H1 (cell line): ENCODE results near the gene DNAH12. TPM values are rescaled to one million over a fixed set of nuclear protein-coding genes. Genes with fewer than 3 reads are reported as not detected.

Experiments used
- CTCF ChIA-PET: fragments of 300-600 bp; sonication (Branson Sonifier 250); formaldehyde crosslinking; loops from one replicate; lab custom pipeline; 2021; ENCODE audit not compliant: partially characterized antibody; lab: Charles Lee
- POLR2A ChIA-PET: fragments of 300-600 bp; sonication (Branson Sonifier 250); formaldehyde crosslinking; loops from one replicate; lab custom pipeline; 2021; ENCODE audit warnings: inconsistent platforms; ENCODE audit not compliant: partially characterized antibody; lab: Charles Lee
- DNase-seq, 2 experiments: peaks; one replicate each; pipeline versions ENCODE4 v3.0.0 to v3.0.0-alpha.2; 2010 to 2022; ENCODE audit warnings: low spot score in 2 of 2, low read depth in 1 of 2, mixed read lengths in 1 of 2
- FAIRE-seq: peaks from 2 replicates; lab custom pipeline; 2011; peaks lifted over from hg19 to GRCh38; lab: Jason Lieb, UNC
- H2AFZ ChIP-seq: 2 replicates; pipeline ENCODE4 v1.8.1; 2012; ENCODE audit warnings: low read length, inconsistent platforms
- H2AK5ac ChIP-seq: 2 replicates; pipeline ENCODE4 v1.6.1; 2013; ENCODE audit warnings: low read depth, low read length
- H2BK120ac ChIP-seq: replicated peaks from 2 replicates; pipeline ENCODE3; 2013; ENCODE audit warnings: low read depth, low read length, inconsistent platforms
- H2BK12ac ChIP-seq: 2 replicates; pipeline ENCODE4 v1.6.1; 2013; ENCODE audit warnings: low read depth, low read length
- H2BK15ac ChIP-seq: 2 replicates; pipeline ENCODE4 v1.6.1; 2013; ENCODE audit warnings: low read length
- H2BK20ac ChIP-seq: 2 replicates; pipeline ENCODE4 v1.6.1; 2013; ENCODE audit warnings: low read length
- H2BK5ac ChIP-seq: 2 replicates; pipeline ENCODE4 v1.6.1; 2013; ENCODE audit warnings: low read depth, low read length
- H3K14ac ChIP-seq: 2 replicates; pipeline ENCODE4 v1.6.1; 2013; ENCODE audit warnings: inconsistent platforms; ENCODE audit not compliant: insufficient read length
- H3K18ac ChIP-seq: 2 replicates; pipeline ENCODE4 v1.6.1; 2013; ENCODE audit warnings: low read length; ENCODE audit errors: extremely low read depth
- H3K23ac ChIP-seq: 2 replicates; pipeline ENCODE4 v1.6.1; 2013; ENCODE audit warnings: inconsistent platforms; ENCODE audit not compliant: insufficient read length
- H3K23me2 ChIP-seq: 2 replicates; pipeline ENCODE4 v1.6.1; 2013; ENCODE audit warnings: low read depth, low read length
- H3K27ac ChIP-seq: 2 replicates; pipeline ENCODE4 v1.6.1; 2011; ENCODE audit warnings: low read depth, low read length, inconsistent platforms
- H3K27me3 ChIP-seq, 4 experiments: replicated peaks in 1 of 4; 1 replicate in 1 of 4; 2 replicates in 3 of 4; pipeline versions ENCODE4 v1.6.1 to v1.8.1; 2011 to 2013; ENCODE audit warnings: low read length in 3 of 4, mild to moderate bottlenecking in 3 of 4, inconsistent platforms in 2 of 4, mixed read lengths in 2 of 4, moderate library complexity in 1 of 4; ENCODE audit not compliant: control insufficient read depth in 3 of 4, insufficient read depth in 3 of 4; ENCODE audit errors: extremely low read depth in 1 of 4
- H3K36me3 ChIP-seq, 4 experiments: 2 replicates each; pipeline versions ENCODE4 v1.6.1 to v1.8.1; 2011 to 2013; ENCODE audit warnings: mild to moderate bottlenecking in 4 of 4, low read length in 3 of 4, moderate library complexity in 2 of 4, control low read depth in 1 of 4, inconsistent platforms in 1 of 4; ENCODE audit not compliant: insufficient read depth in 4 of 4, control insufficient read depth in 2 of 4
- H3K4ac ChIP-seq: replicated peaks from 2 replicates; pipeline ENCODE3; 2013; ENCODE audit warnings: low read length, low read depth, mixed read lengths, inconsistent platforms; ENCODE audit not compliant: insufficient read length
- H3K4me1 ChIP-seq, 4 experiments: replicated peaks in 1 of 4; 1 replicate in 1 of 4; 2 replicates in 3 of 4; pipeline versions ENCODE4 v1.6.1 to v1.8.1; 2011 to 2013; ENCODE audit warnings: low read length in 3 of 4, inconsistent platforms in 2 of 4, mixed read lengths in 1 of 4; ENCODE audit not compliant: insufficient read depth in 4 of 4, control insufficient read depth in 3 of 4
- H3K4me2 ChIP-seq, 2 experiments: 2 replicates each; pipeline versions ENCODE4 v1.6.1 to v1.8.1; 2011 to 2013; ENCODE audit warnings: low read depth in 2 of 2, low read length in 2 of 2, control low read depth in 1 of 2, inconsistent platforms in 1 of 2, mild to moderate bottlenecking in 1 of 2; ENCODE audit not compliant: insufficient read depth in 1 of 2
- H3K4me3 ChIP-seq, 4 experiments: fragments of 200-600, 300-600 bp in 1 of 4; sonication (generic), shearing (Covaris generic), sonication (Bioruptor Twin) in 1 of 4; 2 replicates each; pipeline versions ENCODE4 v1.5.1 to v1.8.1; 2011 to 2016; ENCODE audit warnings: low read length in 4 of 4, low read depth in 3 of 4, control low read depth in 2 of 4, inconsistent platforms in 2 of 4, mild to moderate bottlenecking in 2 of 4, mixed read lengths in 1 of 4, moderate library complexity in 1 of 4; ENCODE audit not compliant: insufficient read depth in 2 of 4; ENCODE audit errors: extremely low read depth in 1 of 4
- H3K56ac ChIP-seq: replicated peaks from 2 replicates; pipeline ENCODE3; 2013; ENCODE audit warnings: low read depth, mild to moderate bottlenecking, mixed read lengths, low read length, inconsistent platforms; ENCODE audit not compliant: insufficient read length
- H3K79me1 ChIP-seq: 2 replicates; pipeline ENCODE4 v1.6.1; 2013; ENCODE audit warnings: low read depth, low read length, control low read depth
- H3K79me2 ChIP-seq, 2 experiments: 2 replicates each; pipeline versions ENCODE4 v1.6.1 to v1.8.1; 2012 to 2013; ENCODE audit warnings: low read length in 2 of 2, mild to moderate bottlenecking in 2 of 2, inconsistent platforms in 1 of 2; ENCODE audit not compliant: insufficient read depth in 2 of 2, control insufficient read depth in 1 of 2
- H3K9ac ChIP-seq, 4 experiments: replicated peaks in 1 of 4; 1 replicate in 1 of 4; 2 replicates in 3 of 4; pipeline versions ENCODE4 v1.6.1 to v1.8.1; 2011 to 2013; ENCODE audit warnings: low read depth in 3 of 4, low read length in 3 of 4, control low read depth in 2 of 4, mild to moderate bottlenecking in 2 of 4, moderate library complexity in 2 of 4, inconsistent platforms in 1 of 4; ENCODE audit errors: extremely low read depth in 1 of 4
- H3K9me3 ChIP-seq, 2 experiments: 2 replicates each; pipeline versions ENCODE4 v1.6.1 to v1.8.1; 2012 to 2013; ENCODE audit warnings: mild to moderate bottlenecking in 2 of 2, moderate library complexity in 2 of 2, control low read depth in 1 of 2, inconsistent platforms in 1 of 2, low read depth in 1 of 2, low read length in 1 of 2, mixed read lengths in 1 of 2; ENCODE audit not compliant: insufficient read depth in 2 of 2
- H4K20me1 ChIP-seq, 2 experiments: replicated peaks in 1 of 2; 2 replicates each; pipeline versions ENCODE3 to v1.8.1; 2011 to 2013; ENCODE audit warnings: inconsistent platforms in 2 of 2, low read length in 2 of 2, mild to moderate bottlenecking in 1 of 2; ENCODE audit not compliant: insufficient read depth in 2 of 2, control insufficient read depth in 1 of 2
- H4K5ac ChIP-seq: 2 replicates; pipeline ENCODE4 v1.6.1; 2013; ENCODE audit warnings: low read length, low read depth, mixed read lengths, inconsistent platforms; ENCODE audit not compliant: insufficient read length
- H4K8ac ChIP-seq: 2 replicates; pipeline ENCODE4 v1.8.0; 2013; ENCODE audit warnings: mild to moderate bottlenecking, moderate library complexity, low read length, inconsistent platforms; ENCODE audit not compliant: insufficient read depth; ENCODE audit errors: extremely low read depth
- H4K91ac ChIP-seq: replicated peaks from 2 replicates; pipeline ENCODE3; 2013; ENCODE audit warnings: low read length, mixed read lengths, inconsistent platforms; ENCODE audit not compliant: insufficient read length
- ASH2L ChIP-seq: fragments of 200-600, 300-600 bp; sonication (generic); IDR thresholded peaks from one replicate; pipeline ENCODE4 v1.7.1; 2017; ENCODE audit warnings: low read length
- BRCA1 ChIP-seq: IDR thresholded peaks from 2 replicates; pipeline ENCODE4 v1.6.1; 2012; ENCODE audit warnings: low read depth, low read length, improper control_type of control experiment
- CBX5 ChIP-seq: fragments of 300-800, 300-1000 bp; sonication (generic); IDR thresholded peaks from 2 replicates; pipeline ENCODE4 v1.7.1; 2016; ENCODE audit warnings: antibody characterized with exemption, low read length, low read depth
- EZH2 ChIP-seq: fragments of 200-600 bp; sonication (generic); IDR thresholded peaks from 2 replicates; pipeline ENCODE4 v1.7.1; 2012; ENCODE audit warnings: low read depth, mild to moderate bottlenecking, moderate library complexity, low read length, inconsistent platforms; ENCODE audit not compliant: severe bottlenecking
- JUND ChIP-seq: IDR thresholded peaks from 2 replicates; pipeline ENCODE4 v1.6.1; 2011; ENCODE audit warnings: mild to moderate bottlenecking, improper control_type of control experiment, low read length
- MAX ChIP-seq: IDR thresholded peaks from 2 replicates; pipeline ENCODE4 v1.6.1; 2012; ENCODE audit warnings: inconsistent platforms
- NRF1 ChIP-seq: IDR thresholded peaks from 2 replicates; pipeline ENCODE4 v1.6.1; 2011; ENCODE audit warnings: mild to moderate bottlenecking, low read depth, low read length, improper control_type of control experiment
- PHF8 ChIP-seq: fragments of 200-600 bp; sonication (generic); conservative IDR thresholded peaks from 2 replicates; pipeline ENCODE4 v1.7.1; 2012; ENCODE audit warnings: low read depth, mild to moderate bottlenecking, inconsistent platforms, low read length, moderate library complexity
- POLR2A ChIP-seq, 2 experiments: IDR thresholded peaks; 1 replicate in 1 of 2; 2 replicates in 1 of 2; pipeline ENCODE4 v1.6.1; 2011; ENCODE audit warnings: low read depth in 2 of 2, low read length in 2 of 2, mild to moderate bottlenecking in 2 of 2; ENCODE audit errors: control extremely low read depth in 1 of 2
- SP4 ChIP-seq: IDR thresholded peaks from 2 replicates; pipeline ENCODE4 v1.6.1; 2012; ENCODE audit warnings: low read length, inconsistent platforms
- TAF1 ChIP-seq: IDR thresholded peaks from 2 replicates; pipeline ENCODE4 v1.6.1; 2011; ENCODE audit warnings: mild to moderate bottlenecking, low read depth, low read length
- TBP ChIP-seq: IDR thresholded peaks from 2 replicates; pipeline ENCODE4 v1.6.1; 2011; ENCODE audit warnings: low read depth, low read length, improper control_type of control experiment
- TEAD4 ChIP-seq: IDR thresholded peaks from 2 replicates; pipeline ENCODE4 v1.6.1; 2012; ENCODE audit warnings: low read depth, low read length, inconsistent platforms, mixed read lengths
- WGBS, 2 experiments: shearing (Covaris generic) in 1 of 2; methylation state at CpG; one replicate each; pipeline versions ENCODE4 v1.1.6 to v1.1.7; 2013 to 2015; ENCODE audit warnings: low lambda C conversion rate in 2 of 2, mixed read lengths in 2 of 2, inconsistent platforms in 1 of 2, low coverage in 1 of 2, missing lambda C conversion rate in 1 of 2; ENCODE audit not compliant: insufficient replicate concordance in 2 of 2, insufficient coverage in 1 of 2, insufficient read length in 1 of 2; ENCODE audit errors: extremely low coverage in 1 of 2, missing lambda C conversion rate in 1 of 2; 5-methylcytosine and 5-hydroxymethylcytosine counted together
- polyA plus RNA-seq, 7 experiments: library from polyadenylated mRNA; depleted of rRNA in 3 of 7; stranded (reverse) in 5 of 7; unstranded in 2 of 7; fragments of >200 nt in 5 of 7; fragments of 200-250 nt in 2 of 7; gene quantifications; 1 replicate in 5 of 7; 2 replicates in 1 of 7; 4 replicates in 1 of 7; pipeline versions ENCODE4 v1.2.1 to v1.2.3, GENCODE V29; 2011 to 2013; ENCODE audit warnings: missing spikeins in 2 of 7, mixed read lengths in 2 of 7
- total RNA-seq: library from RNA; stranded (reverse); fragmentation: NEBNext Ultra II Directional; extraction: Animal tissue kit (Norgen Biotek cat#: 25700); gene quantifications from 2 replicates; pipeline ENCODE4 v1.2.1, GENCODE V29; 2021

The DNAH12 gene
- total and polyA plus RNA-seq, 2 of the 8 experiments (the other 6 are each of a cell fraction or from before 2014, with no cell fraction given): not detected

GRCh38 chr3:57555306-57555705, 11.2 kb upstream of the DNAH12 start:
- no peak overlapping the region for H3K14ac ChIP-seq
- peak overlapping the region; percentile 13; the same call in 1 of the 2 replicates for H2BK12ac ChIP-seq
- H3K56ac ChIP-seq: no peak overlapping the region
- ChIA-PET CTCF (no interaction called here), POLR2A (interaction anchor here (1.0 to 5.7 kb wide), 4 partner anchors 9 to 42 kb away, joined by 3 to 39 read pairs (median 9); partner anchors contain the start of genes ARF4 and DNAH12)
- H3K18ac ChIP-seq: peak overlapping the region; percentile 85; the same call in 1 of the 2 replicates
- H4K91ac ChIP-seq: peak overlapping the region; percentile 66
- H4K20me1 ChIP-seq: peaks cover 0 to 14% of the 10 kb centered on the region in 2 experiments
- H3K27me3 ChIP-seq: no peaks in the 10 kb centered on the region; a peak in 2 of 7 replicates
- peaks cover 6% of the 10 kb centered on the region for H3K79me1 ChIP-seq
- H3K36me3 ChIP-seq: peaks cover 0 to 8% (median 0%) of the 10 kb centered on the region in 4 experiments; a peak in 2 of 8 replicates
- peak overlapping the region; percentile 66 to 87 (median 75) for H3K4me3 ChIP-seq
- peak overlapping the region in 3 of 4 experiments; percentile 59 to 79 (median 73); a peak in 4 of 7 replicates for H3K9ac ChIP-seq
- H3K23ac ChIP-seq: no peak overlapping the region
- peak overlapping the region; percentile 99; the same call in 1 of the 2 replicates for H2AFZ ChIP-seq
- H2BK15ac ChIP-seq: peak overlapping the region; percentile 48; the same call in 1 of the 2 replicates
- no peak overlapping the region for H2BK5ac ChIP-seq
- no peak overlapping the region for H2BK20ac ChIP-seq
- DNase-seq (no peak), FAIRE-seq (no peak)
- 88% methylated on average over 8 of the region's 8 CpGs; no CpG with 5 or more reads in 1 of the 2 experiments for WGBS, 2 experiments
- peak overlapping the region; percentile 60 for H3K4ac ChIP-seq
- no peak overlapping the region for H2BK120ac ChIP-seq
- no peak overlapping the region; the same call in 1 of the 2 replicates for H4K8ac ChIP-seq
- H3K27ac ChIP-seq: peak overlapping the region; percentile 78; the same call in 1 of the 2 replicates
- no peaks in the 10 kb centered on the region for H3K9me3 ChIP-seq
- peaks cover 0 to 4% (median 2%) of the 10 kb centered on the region in 4 experiments; a peak in 5 of 7 replicates for H3K4me1 ChIP-seq
- no peak overlapping the region for H2AK5ac ChIP-seq
- no peak overlapping the region for H4K5ac ChIP-seq
- H3K4me2 ChIP-seq: peak overlapping the region; percentile 95 to 100
- peaks cover 19% of the 10 kb centered on the region for H3K23me2 ChIP-seq
- H3K79me2 ChIP-seq: peaks cover 0 to 13% of the 10 kb centered on the region in 2 experiments; a peak in 2 of 4 replicates
- TF ChIP-seq NRF1 (no peak), TEAD4 (no peak), BRCA1 (no peak), CBX5 (no peak), MAX (no peak), TBP (no peak), PHF8 (no peak), ASH2L (no peak), TAF1 (no peak), SP4 (no peak), POLR2A (IDR thresholded peaks at IDR 0.05; ENCODE audit: control extremely low read depth in 1 of 2, low read depth in 2 of 2, low read length in 2 of 2) (no peak), EZH2 (no peak), JUND (no peak)
